Measurements from ENCODE around the gene CCDC188.

The CCDC188 gene

GRCh38 chr22:20131859-20132685 is 18.8 kb downstream of the CCDC188 start:
- DNase-seq, result peak in 1 of 5 donors; percentile 27

DNA sequence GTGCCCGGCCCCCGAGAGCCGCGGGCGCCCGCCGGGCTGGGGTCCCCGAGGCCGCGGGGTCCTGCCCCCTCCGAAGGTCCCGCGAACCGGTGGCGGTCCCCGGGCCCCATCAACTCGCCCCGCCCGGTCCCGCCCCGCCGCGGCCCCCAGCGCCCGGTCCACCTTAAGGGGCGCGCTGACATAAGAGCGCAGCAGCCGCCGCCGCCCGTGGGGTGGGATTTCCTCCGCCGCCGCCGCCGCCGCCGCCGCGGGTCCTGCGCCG is 19.3 kb downstream of the CCDC188 start, which contains the start of gene ZDHHC8:
TSS of gene ZDHHC8 (plus strand) at position 208 of the 262 bp plus-strand sequence. CDS start 144 bp downstream, outside the sequence.
- DNase-seq, result peak; percentile 33 to 51 (median 40)

- DNase-seq, result peak; percentile 62 to 78 (median 71)
Observed at GRCh38 chr22:20130731-20131596, 19.9 kb downstream of the CCDC188 start.

DNA sequence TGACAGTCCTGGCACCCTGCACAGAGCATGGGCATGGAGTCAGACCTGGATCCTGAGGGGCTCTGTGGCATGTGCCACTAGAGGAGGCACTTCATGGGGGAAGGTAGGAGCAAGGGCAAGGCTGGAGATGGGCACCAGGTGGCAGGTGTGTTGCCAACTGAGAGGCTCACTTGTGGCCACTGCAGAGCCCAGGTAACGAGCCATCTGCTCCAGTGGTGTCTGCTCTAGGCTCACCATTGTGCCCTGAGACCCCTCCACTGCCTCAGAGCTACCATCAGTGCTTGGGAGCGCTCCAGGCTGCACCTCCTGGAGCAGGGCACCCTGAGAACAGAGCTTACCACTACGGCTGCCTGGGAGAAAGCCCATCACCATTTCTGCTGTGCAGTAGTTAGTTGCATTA is 20.5 kb downstream of the CCDC188 start:
- peak in 1 of 5 donors; percentile 15 for DNase-seq

GRCh38 chr22:20129747-20130014 is 21.2 kb downstream of the CCDC188 start:
- DNase-seq, result no peak

DNA sequence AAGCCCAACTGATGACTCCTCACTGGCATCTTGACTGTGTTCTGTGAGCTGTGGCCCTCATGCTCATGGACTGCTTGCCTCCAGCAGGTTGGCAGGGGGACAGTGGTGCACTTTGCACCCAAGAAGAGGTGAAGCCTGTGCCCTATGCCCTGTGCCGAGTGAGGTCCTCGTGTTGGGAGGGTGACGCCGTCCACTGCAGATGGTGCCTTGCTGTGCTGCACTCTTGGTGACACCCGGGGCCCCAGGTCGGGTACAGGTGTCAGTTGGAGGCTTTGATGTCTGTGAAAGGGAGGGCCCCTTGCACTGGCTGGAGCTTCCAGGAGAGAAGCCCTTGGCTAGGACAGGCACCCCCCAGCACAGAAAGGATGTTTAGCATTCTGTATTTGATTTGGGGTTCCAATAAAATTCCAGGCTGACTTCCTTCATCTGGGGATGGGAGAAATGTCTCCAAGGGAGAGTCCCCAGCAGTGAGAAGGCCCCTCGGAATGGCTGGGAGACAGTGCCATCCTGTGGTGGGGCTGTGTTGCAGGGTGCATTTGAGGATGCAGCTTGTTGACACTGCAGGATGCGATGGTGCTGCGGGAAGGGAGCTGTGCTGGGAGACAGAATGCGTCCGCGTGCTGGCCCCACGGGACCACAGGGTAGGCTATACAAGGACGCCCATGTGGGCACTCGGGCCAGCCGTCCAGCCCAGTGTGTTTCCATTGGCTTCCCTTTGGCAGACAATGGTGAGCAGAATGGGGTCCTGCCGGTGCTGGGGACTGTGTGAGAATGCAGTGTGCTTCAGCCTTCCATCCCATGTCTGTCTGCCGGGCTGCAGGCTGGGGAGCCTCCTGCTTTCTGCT is 21.7 kb downstream of the CCDC188 start:
- peak in 3 of 5 donors; percentile 44 to 48 (median 46) for DNase-seq

DNA sequence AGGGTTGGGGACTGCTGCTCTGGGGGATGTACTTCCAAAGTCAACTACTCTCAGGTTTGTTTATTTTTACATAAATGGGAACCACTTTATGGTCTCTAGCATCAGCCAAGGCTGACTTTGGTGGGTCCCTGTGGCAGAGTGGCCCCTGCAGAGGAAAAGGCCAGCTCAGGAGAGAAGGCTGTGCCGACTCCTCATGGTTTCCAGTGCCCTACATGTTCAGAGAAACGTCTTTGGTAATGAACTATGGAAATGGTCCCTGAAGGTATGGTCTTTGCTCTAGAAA is 22.3 kb downstream of the CCDC188 start:
- no peak for DNase-seq

DNA sequence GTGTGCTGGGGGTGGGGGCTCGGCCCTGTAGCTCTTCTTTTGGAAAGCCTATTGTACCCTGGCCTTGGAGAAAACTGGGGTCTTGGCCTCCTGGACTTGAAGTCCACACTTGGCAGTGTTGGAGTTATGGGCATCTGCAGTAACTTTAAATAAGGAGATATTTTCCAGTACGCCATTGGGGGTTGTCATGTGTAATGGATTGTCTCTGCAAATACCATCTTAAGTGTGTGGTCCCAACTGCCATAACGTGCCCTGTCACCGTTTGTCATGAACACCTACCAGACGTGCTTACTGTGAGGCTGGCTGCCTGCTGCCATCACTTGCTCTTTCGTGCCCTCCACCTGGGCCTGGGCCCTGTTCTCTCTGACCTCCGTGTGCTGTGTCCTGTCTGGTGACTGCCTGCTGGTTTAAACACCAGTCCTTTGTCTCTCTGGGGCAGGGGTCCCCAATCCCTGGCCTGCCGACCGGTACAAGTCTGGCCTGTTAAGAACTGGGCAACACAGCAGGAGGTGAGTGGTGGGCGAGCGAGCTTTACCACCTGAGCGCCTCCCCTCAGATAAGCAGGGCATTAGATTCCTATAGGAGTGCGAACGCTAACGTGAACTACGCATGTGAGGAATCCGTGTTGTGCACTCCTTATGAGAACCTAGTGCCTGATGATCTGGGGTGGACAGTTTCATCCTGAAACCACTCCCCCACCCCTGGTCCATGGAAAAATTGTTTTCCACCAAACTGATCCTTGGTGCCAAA is 22.8 kb downstream of the CCDC188 start:
- DNase-seq, result no peak

- no peak for DNase-seq
Observed at GRCh38 chr22:20127318-20127868, 23.5 kb downstream of the CCDC188 start.

DNA sequence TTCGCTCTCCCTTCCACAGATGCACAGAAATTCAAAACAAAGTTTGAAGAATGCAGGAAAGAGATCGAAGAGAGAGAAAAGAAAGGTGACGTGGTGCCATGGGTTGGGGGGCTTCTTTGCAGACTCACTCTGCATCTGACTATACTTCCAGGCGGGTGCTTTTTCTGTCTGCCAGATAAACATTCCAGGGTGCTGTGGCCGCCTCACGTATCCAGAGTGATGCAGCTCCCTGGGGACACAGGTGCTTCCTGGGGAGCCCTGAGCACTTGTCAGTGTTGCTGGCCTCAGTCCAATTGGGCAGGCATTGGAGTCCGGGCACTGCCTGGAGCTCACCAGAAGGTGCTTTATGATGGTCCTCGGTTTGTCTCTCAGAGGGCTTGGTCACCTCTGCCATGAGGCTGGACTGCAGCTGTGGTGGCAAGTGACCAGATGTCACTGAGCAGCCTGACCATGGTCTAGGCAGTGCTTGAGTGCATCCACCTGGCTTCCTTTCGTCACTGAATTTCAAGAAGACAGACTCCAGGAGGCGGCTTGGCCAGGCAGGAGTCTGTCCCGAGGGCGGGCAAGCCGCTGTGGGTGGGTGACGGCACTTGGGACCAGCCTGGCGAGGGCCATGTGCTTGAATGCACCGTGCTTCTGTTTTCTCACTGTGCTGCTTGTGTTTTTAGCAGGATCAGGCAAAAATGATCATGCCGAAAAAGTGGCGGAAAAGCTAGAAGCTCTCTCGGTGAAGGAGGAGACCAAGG is 24.4 kb downstream of the CCDC188 start:
- no peak for DNase-seq

DNA sequence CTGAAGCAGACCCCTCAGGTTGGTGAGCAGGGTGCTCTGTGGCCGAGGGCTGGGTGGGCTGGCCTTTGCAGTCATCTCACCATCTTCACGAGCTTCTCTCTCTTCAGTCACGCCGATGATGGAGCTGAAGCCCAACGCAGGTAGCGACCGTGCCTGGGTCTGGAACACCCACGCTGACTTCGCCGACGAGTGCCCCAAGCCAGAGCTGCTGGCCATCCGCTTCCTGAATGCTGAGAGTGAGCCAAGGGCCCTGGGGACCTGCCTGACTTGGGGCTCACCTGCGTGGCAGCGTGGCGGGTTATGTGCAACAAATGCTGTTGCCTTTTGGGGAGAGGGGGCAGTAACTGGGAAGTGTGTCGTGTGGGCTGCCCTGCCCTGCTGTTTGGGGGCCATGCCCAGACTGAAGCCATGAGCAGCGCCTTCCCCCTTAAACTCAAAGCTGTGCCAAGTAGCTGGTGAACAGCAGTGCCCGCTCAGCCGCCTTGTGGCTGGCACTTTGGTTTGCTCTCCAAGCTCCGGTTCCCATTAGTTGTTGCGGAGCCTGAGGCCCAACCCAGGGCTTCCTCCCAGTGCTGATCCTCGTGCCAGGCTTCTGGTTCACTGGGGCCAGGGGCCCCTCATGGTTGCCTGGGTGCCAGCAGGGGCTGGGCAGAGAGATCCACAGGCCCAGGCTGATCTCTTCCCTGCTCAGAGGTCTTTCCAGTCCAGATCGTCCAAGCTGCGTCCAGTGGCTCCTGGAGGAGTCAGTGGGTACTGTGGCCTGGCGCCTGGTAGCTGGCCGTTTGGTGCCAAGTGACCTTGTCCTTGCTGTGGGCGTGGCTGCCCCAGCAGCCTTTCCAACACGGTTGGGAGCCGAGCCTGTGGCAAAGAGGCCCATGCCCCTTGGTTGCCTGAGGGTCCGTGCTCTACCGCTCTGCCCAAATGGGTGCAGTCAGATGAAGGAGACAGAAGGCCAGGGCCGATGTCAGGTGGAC is 25.4 kb downstream of the CCDC188 start:
- no peak for DNase-seq

DNA sequence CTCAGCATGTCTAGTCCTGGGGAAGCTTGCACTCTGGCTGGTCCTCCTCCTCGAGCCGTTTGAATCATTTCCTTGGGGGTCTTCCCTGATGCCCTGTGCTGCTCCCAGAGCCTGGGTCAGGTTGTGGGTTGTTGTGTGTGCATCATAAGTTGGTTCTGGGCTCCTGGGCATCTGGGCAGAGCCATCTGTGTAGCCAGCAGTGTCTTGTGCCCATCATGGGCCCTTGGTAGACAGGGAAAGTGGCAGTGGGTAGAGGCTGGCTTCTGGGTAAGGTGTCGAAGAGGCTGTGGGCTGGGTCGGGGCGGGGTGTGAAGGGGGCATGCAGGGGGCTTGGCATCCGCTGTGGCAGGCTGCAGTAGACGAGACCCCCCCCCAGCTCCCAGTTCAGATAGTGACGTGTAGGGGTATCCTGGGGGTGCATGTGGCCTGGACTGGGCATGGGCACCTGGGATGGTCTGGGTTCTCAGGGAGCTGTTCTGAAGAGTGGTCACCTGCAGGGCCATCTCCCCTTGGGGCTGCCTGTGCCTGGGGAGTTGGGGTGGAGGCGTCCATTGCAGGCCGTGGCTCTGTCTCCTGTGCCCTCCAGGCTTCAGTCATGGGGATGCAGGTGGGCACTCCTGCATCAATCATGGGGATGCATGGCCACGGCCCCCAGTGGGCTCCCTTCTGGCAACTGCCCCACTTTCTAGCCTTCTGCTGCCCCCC is 26.6 kb downstream of the CCDC188 start:
- no peak for DNase-seq

DNA sequence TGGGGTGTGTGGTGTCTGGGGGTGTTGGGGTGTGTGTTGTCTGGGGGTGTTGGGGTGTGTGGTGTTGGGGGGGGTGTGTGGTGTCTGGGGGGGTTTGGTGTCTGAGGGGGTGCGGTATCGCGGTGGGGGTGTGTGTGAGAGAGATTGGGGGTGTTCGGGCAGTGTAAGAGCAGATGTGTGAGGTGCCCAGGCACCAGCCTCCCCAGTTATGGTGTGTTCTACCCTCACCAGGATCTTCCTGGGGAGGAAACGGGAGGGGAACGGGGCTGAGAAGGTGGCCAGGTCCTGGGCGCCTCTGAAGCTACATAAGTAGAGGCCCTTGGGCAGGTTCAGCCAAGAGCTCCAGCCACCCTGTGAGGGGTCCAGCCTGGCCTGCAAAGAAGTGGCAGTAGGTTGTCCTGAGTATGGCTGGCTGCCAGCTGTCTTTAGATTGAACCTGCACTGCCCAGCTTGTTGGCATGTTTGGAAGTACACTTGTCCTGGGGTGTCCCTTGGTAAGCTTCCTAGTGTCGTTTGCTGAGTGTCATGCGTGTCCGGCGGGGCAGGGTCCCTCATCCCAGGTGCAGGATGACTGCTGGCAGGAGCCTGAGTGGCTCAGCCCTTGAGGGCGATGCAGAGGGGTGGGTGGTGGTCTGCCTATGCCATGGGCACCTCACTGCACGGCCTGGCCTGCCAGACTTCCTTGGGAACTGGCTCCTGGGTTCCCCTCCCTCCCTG is 27.3 kb downstream of the CCDC188 start:
- DNase-seq, result no peak

GRCh38 chr22:20121856-20122415 is 28.9 kb downstream of the CCDC188 start:
- DNase-seq, result no peak

DNA sequence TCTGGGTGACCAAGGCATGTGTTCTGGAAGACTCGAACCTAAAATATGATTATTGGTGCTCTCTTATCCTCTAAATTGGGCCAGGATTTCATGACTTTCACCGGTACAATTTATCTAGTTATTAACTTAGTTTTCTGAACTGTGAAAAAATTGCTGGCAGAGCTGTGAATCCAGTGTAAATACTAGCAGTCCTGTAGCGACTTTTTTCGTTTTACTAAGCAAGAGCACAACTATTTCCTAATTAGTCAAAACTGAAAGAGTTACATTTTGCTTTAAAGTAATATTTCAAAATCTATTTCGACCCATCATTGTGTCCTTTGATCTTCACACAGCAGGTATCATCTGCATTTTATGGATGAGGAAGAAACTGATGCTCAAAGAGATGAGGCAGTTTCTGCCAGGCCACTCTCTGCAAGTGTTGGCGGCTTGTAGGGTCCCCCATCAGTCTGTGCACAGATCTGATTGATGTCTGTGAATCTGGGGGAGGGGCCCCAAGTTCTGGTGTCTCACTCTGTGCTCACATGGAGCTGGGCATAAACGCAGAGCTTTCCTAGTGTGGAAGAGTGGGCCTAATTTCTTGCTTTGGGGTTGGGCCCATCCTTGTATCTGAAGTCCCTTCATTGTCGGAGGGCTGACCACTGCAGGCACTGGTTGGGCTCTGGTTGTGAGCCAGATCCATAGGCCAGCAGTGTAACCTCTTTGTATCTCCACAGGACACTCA is 32.4 kb downstream of the CCDC188 start:
- no peak for DNase-seq

- DNase-seq, result peak in 4 of 5 donors; percentile 32 to 52 (median 40)
Observed at GRCh38 chr22:20117633-20118299, 33.1 kb downstream of the CCDC188 start.

DNA sequence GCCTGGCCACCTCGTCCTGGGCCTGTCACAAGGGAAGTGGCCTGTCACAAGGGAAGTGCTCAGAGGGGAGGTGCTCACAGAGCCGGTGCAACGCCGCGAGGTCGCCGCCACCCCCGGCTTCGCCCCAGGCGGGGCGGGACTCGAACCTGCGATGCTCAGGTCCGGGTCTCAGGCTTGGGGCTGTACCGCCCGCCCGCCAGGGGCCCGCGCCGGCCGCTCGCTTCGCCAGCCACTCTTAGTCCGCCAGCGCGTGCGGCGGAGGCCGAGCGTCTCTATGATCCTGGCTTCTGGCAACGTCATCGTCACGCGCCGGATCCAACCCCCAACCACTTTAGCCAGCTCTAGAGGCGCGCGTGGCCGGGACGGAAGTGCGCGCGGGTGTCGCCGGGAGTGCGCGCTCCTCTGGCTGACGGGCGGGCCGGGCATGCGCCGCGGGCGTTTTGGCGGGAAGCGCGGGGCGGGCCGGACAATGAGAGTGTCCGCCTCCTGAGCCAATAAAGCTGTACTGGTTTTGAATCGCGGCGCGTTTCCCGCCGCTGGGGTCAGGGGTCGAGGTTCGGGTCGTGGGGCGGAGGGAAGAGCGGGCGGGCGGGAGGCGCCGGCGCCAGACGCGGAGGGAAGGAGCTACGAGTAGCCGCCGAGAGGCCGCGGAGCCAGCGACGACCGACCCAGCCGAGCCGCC is 33.8 kb downstream of the CCDC188 start, which contains the start of gene TRMT2A:
TSS of gene TRMT2A (minus strand) at position 276 of the 682 bp plus-strand sequence. CDS start 320 bp downstream, outside the sequence.
- DNase-seq, result peak; percentile 93 to 98 (median 95)

Data from T-helper 1 cell (primary cell).